AG04449 (cell line): ENCODE measurements around the gene PTCHD1.

ENCODE experiments used
- CTCF ChIA-PET: fragments of 350-600 bp; formaldehyde crosslinking; extraction: SDS; loops from one replicate; lab custom pipeline; 2021; ENCODE audit warnings: antibody characterized with exemption; lab: Yijun Ruan, JAX
- POLR2A ChIA-PET: fragments of 400-600, 350-600 bp; formaldehyde crosslinking; extraction: SDS; loops from one replicate; lab custom pipeline; 2020; ENCODE audit warnings: antibody characterized with exemption, inconsistent platforms; lab: Yijun Ruan, JAX
- DNase-seq: peaks from one replicate; pipeline ENCODE4 v3.0.0-alpha.2; 2010; ENCODE audit warnings: low read depth, low spot score
- H3K4me3 ChIP-seq: 2 replicates; pipeline ENCODE4 v1.5.1; 2011; ENCODE audit warnings: low read depth, mild to moderate bottlenecking, control low read depth, low read length
- CTCF ChIP-seq: IDR thresholded peaks from one replicate; pipeline ENCODE4 v1.5.1; 2011; ENCODE audit warnings: mild to moderate bottlenecking, moderate library complexity, low read length, control low read depth, inconsistent platforms; ENCODE audit not compliant: insufficient read depth; ENCODE audit errors: missing control alignments

Gene PTCHD1

GRCh38 chrX:23398570-23398969, 63.9 kb downstream of the PTCHD1 start:
- POLR2A ChIA-PET: no interaction called here
- DNase-seq: no peak
- CTCF ChIA-PET: no interaction called here
- no peak for TF ChIP-seq CTCF
- no peak overlapping the region for H3K4me3 ChIP-seq

- POLR2A ChIA-PET: no interaction called here
- no peak for TF ChIP-seq CTCF
- CTCF ChIA-PET: no interaction called here
- DNase-seq: no peak
- no peak overlapping the region for H3K4me3 ChIP-seq
These were observed 69.2 kb downstream of the PTCHD1 start for GRCh38 chrX:23403849-23404248.

GRCh38 chrX:23422912-23423311, 88.3 kb downstream of the PTCHD1 start:
- ChIA-PET CTCF (no interaction called here), POLR2A (no interaction called here)
- H3K4me3 ChIP-seq: no peak overlapping the region
- no peak for TF ChIP-seq CTCF
- DNase-seq: no peak

- H3K4me3 ChIP-seq: no peak overlapping the region
- ChIA-PET POLR2A (no interaction called here), CTCF (no interaction called here)
- DNase-seq: no peak
- TF ChIP-seq CTCF: no peak
These were observed 99.8 kb downstream of the PTCHD1 start for GRCh38 chrX:23434356-23434884.

- ChIA-PET POLR2A (interaction anchor here (0.7 kb wide), 1 partner anchor 147 kb away, joined by 4 read pairs; no protein-coding TSS in a partner anchor), CTCF (no interaction called here)
- no peak overlapping the region for H3K4me3 ChIP-seq
- no peak for DNase-seq
- TF ChIP-seq CTCF: no peak
These were observed 100.5 kb downstream of the PTCHD1 start for GRCh38 chrX:23435108-23435507.

- ChIA-PET CTCF (no interaction called here), POLR2A (interaction anchor here (0.7 kb wide), 1 partner anchor 146 kb away, joined by 4 read pairs; no protein-coding TSS in a partner anchor)
These were observed 100.9 kb downstream of the PTCHD1 start for GRCh38 chrX:23435575-23435974.

More at GRCh38 chrX:23435575-23435974, 100.9 kb downstream of the PTCHD1 start:
- no peak for TF ChIP-seq CTCF
- DNase-seq: no peak
- H3K4me3 ChIP-seq: no peak overlapping the region
